Thyroid gland (tissue), 4 donors: ENCODE results near the gene HOXD12. TPM values are rescaled to one million over a fixed set of nuclear protein-coding genes. Genes with fewer than 3 reads are reported as not detected.

Experiments
- DNase-seq, 2 donors: peaks; one replicate each; pipeline ENCODE4 v3.0.0-alpha.2; 2019
- H3K27ac ChIP-seq, 3 donors: fragments of 200-600 bp; sonication (generic); 1 replicate in 2 of 3; 2 replicates in 1 of 3; pipeline ENCODE4 v1.5.1; 2016 to 2019; ENCODE audit warnings: mild to moderate bottlenecking in 1 of 3, moderate library complexity in 1 of 3
- H3K27me3 ChIP-seq: fragments of 200-600 bp; sonication (generic); one replicate; pipeline ENCODE4 v1.5.1; 2019
- H3K36me3 ChIP-seq, 2 donors: fragments of 200-600 bp; sonication (generic); one replicate each; pipeline ENCODE4 v1.5.1; 2016 to 2019
- H3K4me1 ChIP-seq, 2 donors: fragments of 200-600 bp; sonication (generic); one replicate each; pipeline ENCODE4 v1.5.1; 2017 to 2019
- H3K4me3 ChIP-seq, 3 donors: fragments of 200-600 bp; sonication (generic); replicated peaks in 1 of 3; 1 replicate in 2 of 3; 2 replicates in 1 of 3; pipeline ENCODE4 v1.5.1; 2016; ENCODE audit warnings: mild to moderate bottlenecking in 1 of 3
- H3K9me3 ChIP-seq: fragments of 200-600 bp; sonication (generic); one replicate; pipeline ENCODE4 v1.5.1; 2017
- CTCF ChIP-seq, 6 experiments: fragments of 200-600 bp in 3 of 6; fragments of 450-650 bp in 3 of 6; sonication (generic) in 3 of 6; IDR thresholded peaks; one replicate each; pipeline ENCODE4 v1.5.1; 2016 to 2019; ENCODE audit warnings: antibody characterized with exemption in 6 of 6, mild to moderate bottlenecking in 2 of 6, inconsistent platforms in 1 of 6, moderate library complexity in 1 of 6
- POLR2A ChIP-seq, 2 donors: fragments of 450-650 bp; IDR thresholded peaks; one replicate each; pipeline ENCODE4 v1.6.1; 2017; ENCODE audit warnings: antibody characterized with exemption in 2 of 2, mild to moderate bottlenecking in 2 of 2, moderate library complexity in 1 of 2
- WGBS, 2 donors: methylation state at CpG; one replicate each; pipeline ENCODE4 v1.1.5; 2017; 5-methylcytosine and 5-hydroxymethylcytosine counted together
- intact Hi-C: fragments of 100-400 bp; cut with DNase I; formaldehyde crosslinking; loops from one replicate; pipeline ENCODE4 v1.15.1; 2023
- total RNA-seq, 4 donors: library from RNA; depleted of rRNA; stranded (reverse); fragments of >200 nt; gene quantifications; one replicate each; pipeline ENCODE4 v1.2.3, GENCODE V29; 2016

HOXD12 gene
- total RNA-seq, 4 donors from 2014 or later, result not detected

GRCh38 chr2:176074919-176075425 lies 24.6 kb upstream of the HOXD12 start:
- no peaks in the 10 kb centered on the region for H3K9me3 ChIP-seq
- peaks cover 0 to 9% of the 10 kb centered on the region in 2 donors for H3K4me1 ChIP-seq
- WGBS, 2 donors, result 23 to 29% methylated on average over 7 of the region's 7 CpGs
- intact Hi-C loops, result no loop called here
- TF ChIP-seq POLR2A (IDR thresholded peaks at IDR 0.05), result no peak
- no peak for TF ChIP-seq CTCF (IDR thresholded peaks at IDR 0.05)
- peaks cover 84% of the 10 kb centered on the region for H3K27me3 ChIP-seq
- H3K27ac ChIP-seq, result no peak overlapping the region
- no peak overlapping the region for H3K4me3 ChIP-seq
- DNase-seq, result no peak
- H3K36me3 ChIP-seq, result no peaks in the 10 kb centered on the region

DNA sequence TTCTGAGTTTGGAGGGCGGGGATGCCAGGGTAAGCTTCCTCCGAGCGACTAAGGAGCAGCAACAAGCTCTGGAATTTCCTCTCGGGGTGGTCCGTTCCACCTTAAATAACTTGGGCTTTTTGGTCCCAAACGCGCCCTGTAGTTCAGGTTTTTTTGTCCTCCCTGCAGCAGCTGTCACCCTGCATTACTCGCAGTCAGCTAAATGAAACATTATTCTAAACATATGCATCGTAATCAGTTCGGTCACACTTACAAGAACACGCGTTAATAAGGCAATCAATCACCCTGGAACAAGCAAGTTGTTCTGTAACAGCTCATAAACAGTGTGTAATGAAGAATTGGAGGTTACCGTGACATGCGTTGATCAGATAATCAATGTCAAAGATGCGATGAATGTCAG lies 24.1 kb upstream of the HOXD12 start:
- WGBS, 2 donors, result 10 to 11% methylated on average over 15 of the region's 15 CpGs
- intact Hi-C loops, result no loop called here
- no peak for DNase-seq
- no peak overlapping the region for H3K27ac ChIP-seq
- H3K36me3 ChIP-seq, result no peaks in the 10 kb centered on the region
- H3K4me1 ChIP-seq, result peaks cover 0 to 11% of the 10 kb centered on the region in 2 donors
- H3K27me3 ChIP-seq, result peaks cover 86% of the 10 kb centered on the region
- no peaks in the 10 kb centered on the region for H3K9me3 ChIP-seq
- no peak overlapping the region for H3K4me3 ChIP-seq
- TF ChIP-seq CTCF (IDR thresholded peaks at IDR 0.05), result no peak

- H3K27me3 ChIP-seq, result peaks cover 86% of the 10 kb centered on the region
- no peaks in the 10 kb centered on the region for H3K36me3 ChIP-seq
- TF ChIP-seq POLR2A (IDR thresholded peaks at IDR 0.05) (no peak), CTCF (IDR thresholded peaks at IDR 0.05) (no peak)
- H3K27ac ChIP-seq, result no peak overlapping the region
- no peaks in the 10 kb centered on the region for H3K9me3 ChIP-seq
- H3K4me3 ChIP-seq, result no peak overlapping the region
- H3K4me1 ChIP-seq, result peaks cover 0 to 13% of the 10 kb centered on the region in 2 donors
- DNase-seq, result no peak
- intact Hi-C loops, result no loop called here
- 15 to 26% methylated on average over 7 of the region's 7 CpGs for WGBS, 2 donors
Observed at GRCh38 chr2:176076063-176076462, 23.5 kb upstream of the HOXD12 start.

DNA sequence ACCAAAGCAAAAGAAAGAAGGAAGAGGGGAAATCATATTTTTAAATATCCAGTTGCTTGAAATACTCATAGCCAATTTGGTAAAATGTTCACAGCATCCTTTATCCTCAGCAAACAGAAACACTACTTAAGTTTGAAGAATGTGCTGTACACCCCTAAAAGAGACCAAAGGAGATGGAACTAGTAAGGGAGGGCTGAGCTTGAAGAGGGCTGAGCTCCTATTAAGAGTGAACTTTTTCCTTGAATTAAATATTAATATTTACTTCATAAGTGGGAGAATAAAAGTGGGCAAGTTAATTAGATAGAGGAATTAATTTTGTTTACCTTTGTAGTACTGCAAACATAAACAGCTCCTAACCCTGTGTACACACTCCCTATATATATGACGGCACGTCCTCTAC lies 22.8 kb upstream of the HOXD12 start:
- no peak for DNase-seq
- intact Hi-C loops, result no loop called here
- TF ChIP-seq POLR2A (IDR thresholded peaks at IDR 0.05) (no peak), CTCF (IDR thresholded peaks at IDR 0.05) (no peak)
- WGBS, 2 donors, result 10 to 14% methylated on average over 2 of the region's 2 CpGs
- Histone ChIP-seq H3K4me3 (no peak overlapping the region), H3K4me1 (peaks cover 0 to 13% of the 10 kb centered on the region in 2 donors), H3K9me3 (no peaks in the 10 kb centered on the region), H3K27me3 (peaks cover 85% of the 10 kb centered on the region), H3K27ac (no peak overlapping the region), H3K36me3 (no peaks in the 10 kb centered on the region)

DNA sequence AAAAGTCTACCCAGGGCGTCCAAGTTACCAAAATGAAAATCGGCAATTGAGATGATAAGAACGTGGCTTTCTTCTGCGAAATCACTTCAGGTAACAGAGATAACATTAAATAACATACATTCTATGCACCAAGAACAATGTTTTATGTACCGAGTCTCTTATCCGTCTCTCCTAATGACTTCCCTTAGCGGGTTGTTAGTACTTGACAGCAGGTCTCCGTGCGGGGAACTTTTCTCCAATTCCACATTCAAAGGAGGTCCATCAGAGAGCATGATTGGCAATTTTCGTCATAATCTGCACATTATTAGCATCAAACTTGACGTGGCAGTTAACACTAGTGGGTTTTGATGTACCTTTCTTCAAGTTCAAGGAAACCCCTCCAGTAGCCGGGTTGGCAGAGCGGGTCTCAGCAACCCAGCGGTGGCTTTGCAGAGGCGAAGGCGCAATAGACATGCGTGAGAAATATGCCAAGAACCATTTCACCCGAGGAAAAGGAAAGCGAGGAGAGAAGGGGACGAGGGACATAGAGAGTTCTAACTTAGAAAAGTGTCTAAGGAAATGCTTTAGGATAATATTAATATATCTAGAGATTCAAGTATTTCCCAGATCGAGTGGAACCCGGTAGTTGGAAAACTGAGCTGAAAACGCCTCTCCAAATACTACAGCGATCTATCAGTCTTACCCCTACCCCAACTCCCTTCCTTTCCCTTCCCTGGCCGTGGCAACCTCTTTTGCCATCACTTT lies 20.9 kb upstream of the HOXD12 start:
- Histone ChIP-seq H3K4me3 (no peak overlapping the region), H3K36me3 (no peaks in the 10 kb centered on the region), H3K27me3 (peaks cover 84% of the 10 kb centered on the region), H3K4me1 (peaks cover 5 to 19% of the 10 kb centered on the region in 2 donors), H3K27ac (no peak overlapping the region), H3K9me3 (no peaks in the 10 kb centered on the region)
- no peak for TF ChIP-seq CTCF (IDR thresholded peaks at IDR 0.05)
- WGBS, 2 donors, result 9% methylated on average over 25 of the region's 25 CpGs
- no peak for DNase-seq
- intact Hi-C loops, result no loop called here
